ENCODE results near the gene NLGN1. TPM values are rescaled to one million over a fixed set of nuclear protein-coding genes. Genes with fewer than 3 reads are reported as not detected.
"Not testable (repeated sequence)": the region's sequence is repeated elsewhere in the genome, so short reads cannot be mapped to it uniquely, and the experiment has no call there.

The NLGN1 gene
- total RNA-seq, 4 donors from 2014 or later, result 12.9 to 20.9 (median 18.0) TPM

DNA sequence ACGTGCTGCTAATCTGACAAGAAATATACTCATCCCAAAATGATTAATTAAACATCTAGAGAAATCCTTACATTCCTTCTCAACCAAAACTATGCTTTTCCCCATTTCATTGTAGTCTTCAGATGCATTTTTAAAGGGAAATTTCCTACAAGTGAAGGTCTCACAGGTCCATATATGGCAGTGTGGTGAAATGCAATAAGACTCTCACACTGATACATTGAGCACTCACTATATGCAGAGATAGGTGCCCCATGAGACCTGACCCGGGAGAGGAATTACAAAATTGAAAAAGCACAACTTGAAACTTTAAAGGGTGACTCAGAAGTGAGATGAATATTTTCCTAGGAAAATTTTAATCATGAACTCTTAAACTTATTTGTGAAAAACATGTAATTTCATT is 832.4 kb downstream of the NLGN1 start:
- Histone ChIP-seq H3K36me3 (no peaks in the 10 kb centered on the region), H3K27me3 (no peaks in the 10 kb centered on the region), H3K4me1 (no peaks in the 10 kb centered on the region), H3K27ac (replicated peaks in 1 of 4) (no peak overlapping the region), H3K9me3 (no peaks in the 10 kb centered on the region), H3K4me3 (no peak overlapping the region)
- TF ChIP-seq, protein P1, sequence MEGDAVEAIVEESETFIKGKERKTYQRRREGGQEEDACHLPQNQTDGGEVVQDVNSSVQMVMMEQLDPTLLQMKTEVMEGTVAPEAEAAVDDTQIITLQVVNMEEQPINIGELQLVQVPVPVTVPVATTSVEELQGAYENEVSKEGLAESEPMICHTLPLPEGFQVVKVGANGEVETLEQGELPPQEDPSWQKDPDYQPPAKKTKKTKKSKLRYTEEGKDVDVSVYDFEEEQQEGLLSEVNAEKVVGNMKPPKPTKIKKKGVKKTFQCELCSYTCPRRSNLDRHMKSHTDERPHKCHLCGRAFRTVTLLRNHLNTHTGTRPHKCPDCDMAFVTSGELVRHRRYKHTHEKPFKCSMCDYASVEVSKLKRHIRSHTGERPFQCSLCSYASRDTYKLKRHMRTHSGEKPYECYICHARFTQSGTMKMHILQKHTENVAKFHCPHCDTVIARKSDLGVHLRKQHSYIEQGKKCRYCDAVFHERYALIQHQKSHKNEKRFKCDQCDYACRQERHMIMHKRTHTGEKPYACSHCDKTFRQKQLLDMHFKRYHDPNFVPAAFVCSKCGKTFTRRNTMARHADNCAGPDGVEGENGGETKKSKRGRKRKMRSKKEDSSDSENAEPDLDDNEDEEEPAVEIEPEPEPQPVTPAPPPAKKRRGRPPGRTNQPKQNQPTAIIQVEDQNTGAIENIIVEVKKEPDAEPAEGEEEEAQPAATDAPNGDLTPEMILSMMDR (IDR thresholded peaks at IDR 0.05), result no peak
- no peak for TF ChIP-seq POLR2A (IDR thresholded peaks at IDR 0.05; ENCODE audit: low read depth)
- no peak for TF ChIP-seq EP300 (IDR thresholded peaks at IDR 0.05)
- TF ChIP-seq POLR2AphosphoS5 (IDR thresholded peaks at IDR 0.05), result no peak
- no peak for DNase-seq (ENCODE audit: extremely low spot score)
- intact Hi-C loops (cut with DNase I), result no loop called here
- WGBS, result 91% methylated on average over 2 of the region's 2 CpGs

DNA sequence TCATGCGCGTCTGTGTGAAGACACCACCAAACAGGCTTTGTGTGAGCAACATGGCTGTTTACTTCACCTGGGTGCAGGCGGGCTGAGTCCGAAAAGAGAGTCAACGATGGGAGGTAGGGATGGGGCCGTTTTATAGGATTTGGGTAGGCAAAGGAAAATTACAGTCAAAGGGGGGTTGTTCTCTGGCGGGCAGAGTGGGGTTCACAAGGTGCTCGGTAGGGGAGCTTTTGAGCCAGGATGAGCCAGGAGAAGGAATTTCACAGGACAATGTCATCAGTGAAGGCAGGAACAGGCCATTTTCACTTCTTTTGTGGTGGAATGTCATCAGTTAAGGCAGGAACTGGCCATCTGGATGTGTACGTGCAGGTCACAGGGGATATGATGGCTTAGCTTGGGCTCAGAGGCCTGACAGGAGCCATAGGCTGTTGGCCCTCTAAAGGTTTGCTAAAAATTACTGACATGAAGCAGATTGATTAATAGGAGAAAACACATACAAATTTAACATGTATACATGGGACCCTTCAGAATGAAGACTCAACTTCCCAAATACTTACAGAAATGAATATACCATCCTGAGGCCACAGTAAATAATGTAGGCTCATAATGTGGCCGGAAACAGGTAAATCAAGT is 834.6 kb downstream of the NLGN1 start:
- H3K36me3 ChIP-seq; H3K27ac ChIP-seq (replicated peaks in 1 of 4); H3K9me3 ChIP-seq; H3K4me3 ChIP-seq; H3K27me3 ChIP-seq; DNase-seq (ENCODE audit: extremely low spot score); intact Hi-C loops (cut with DNase I); H3K4me1 ChIP-seq: not testable (repeated sequence)
- 89% methylated on average over 10 of the region's 10 CpGs for WGBS

GRCh38 chr3:174232658-174233429 is 835.3 kb downstream of the NLGN1 start:
- Histone ChIP-seq H3K4me3 (no peak overlapping the region), H3K4me1 (no peaks in the 10 kb centered on the region), H3K27me3 (no peaks in the 10 kb centered on the region), H3K27ac (replicated peaks in 1 of 4) (no peak overlapping the region), H3K9me3 (no peaks in the 10 kb centered on the region), H3K36me3 (no peaks in the 10 kb centered on the region)
- 91% methylated on average over 12 of the region's 12 CpGs for WGBS
- DNase-seq (ENCODE audit: extremely low spot score), result no peak
- intact Hi-C loops (cut with DNase I), result no loop called here
- TF ChIP-seq POLR2A (IDR thresholded peaks at IDR 0.05; ENCODE audit: low read depth) (no peak), POLR2AphosphoS5 (IDR thresholded peaks at IDR 0.05) (no peak), EP300 (IDR thresholded peaks at IDR 0.05) (no peak)
- TF ChIP-seq, protein P1 (IDR thresholded peaks at IDR 0.05), result no peak

DNA sequence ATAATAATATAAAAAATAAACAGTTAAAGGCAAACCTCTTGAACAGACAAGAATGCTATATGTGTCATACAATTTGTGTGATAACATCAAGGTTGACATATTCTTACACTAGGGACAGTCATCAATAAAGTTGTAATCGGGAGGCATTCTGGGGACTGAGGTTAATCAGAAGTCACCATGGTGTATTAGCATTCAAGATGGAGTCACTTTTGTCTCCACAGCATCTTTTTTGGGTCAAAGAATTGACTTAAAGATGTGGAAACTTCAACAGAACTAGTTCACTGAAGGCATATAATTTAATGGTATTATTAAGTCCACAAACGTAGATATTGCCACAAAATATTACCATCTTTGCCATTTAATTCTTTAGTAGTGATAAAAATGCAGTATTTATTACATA is 836.0 kb downstream of the NLGN1 start:
- no peaks in the 10 kb centered on the region for H3K4me1 ChIP-seq
- no peak overlapping the region for H3K27ac ChIP-seq (replicated peaks in 1 of 4)
- DNase-seq (ENCODE audit: extremely low spot score), result no peak
- no peaks in the 10 kb centered on the region for H3K9me3 ChIP-seq
- TF ChIP-seq POLR2AphosphoS5 (IDR thresholded peaks at IDR 0.05), result no peak
- TF ChIP-seq, protein P1 (IDR thresholded peaks at IDR 0.05), result no peak
- no peak for TF ChIP-seq POLR2A (IDR thresholded peaks at IDR 0.05; ENCODE audit: low read depth)
- no peak for TF ChIP-seq EP300 (IDR thresholded peaks at IDR 0.05)
- WGBS, result 92% methylated on average over 2 of the region's 2 CpGs
- intact Hi-C loops (cut with DNase I), result no loop called here
- H3K4me3 ChIP-seq, result no peak overlapping the region
- no peaks in the 10 kb centered on the region for H3K27me3 ChIP-seq
- H3K36me3 ChIP-seq, result no peaks in the 10 kb centered on the region

DNA sequence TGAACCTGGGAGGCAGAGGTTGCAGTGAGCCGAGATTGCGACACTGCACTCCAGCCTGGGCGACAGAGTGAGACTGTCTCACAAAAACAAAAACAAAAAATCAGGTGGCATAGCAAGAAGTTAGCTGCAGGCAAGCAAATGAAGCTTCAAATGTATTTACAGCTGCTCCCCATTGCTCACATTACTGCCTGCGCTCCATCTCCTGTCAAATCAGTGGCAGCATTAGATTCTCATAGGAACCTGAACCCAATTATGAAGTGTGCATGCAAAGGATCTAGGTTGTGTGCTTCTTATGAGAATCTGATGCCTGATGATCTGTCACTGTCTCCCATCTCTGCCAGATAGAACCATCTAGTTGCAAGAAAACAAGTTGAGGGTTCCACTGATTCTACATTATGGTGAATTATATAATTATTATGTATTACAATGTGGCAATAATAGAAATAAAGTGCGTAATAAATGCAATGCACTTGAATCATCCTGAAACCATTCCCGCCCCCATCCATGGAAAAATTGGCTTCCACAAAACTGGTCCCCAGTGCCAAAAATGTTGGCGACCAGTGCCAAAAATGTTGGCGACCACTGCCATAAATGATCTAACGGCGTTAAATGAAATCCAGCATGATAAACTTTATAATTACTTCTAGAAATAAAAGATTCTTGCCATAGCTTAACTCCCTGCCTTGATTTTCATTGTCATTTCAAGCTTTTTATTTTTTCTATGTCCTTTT is 844.9 kb downstream of the NLGN1 start:
- Histone ChIP-seq H3K27me3 (no peaks in the 10 kb centered on the region), H3K4me3 (no peak overlapping the region), H3K4me1 (peaks cover 0 to 23% (median 21%) of the 10 kb centered on the region in 4 donors), H3K9me3 (no peaks in the 10 kb centered on the region), H3K36me3 (no peaks in the 10 kb centered on the region), H3K27ac (replicated peaks in 1 of 4) (peak overlapping the region in 1 of 4 donors; percentile 35)
- TF ChIP-seq, protein P1 (IDR thresholded peaks at IDR 0.05), result no peak
- WGBS, result 54% methylated on average over 9 of the region's 10 CpGs
- intact Hi-C loops (cut with DNase I), result no loop called here
- no peak for DNase-seq (ENCODE audit: extremely low spot score)
